HUES48 (cell line): ENCODE results near the gene FAM151A.

Experiments
- H3K27ac ChIP-seq: one replicate; pipeline ENCODE4 v1.7.0; 2013; ENCODE audit warnings: low read depth, low read length, inconsistent platforms
- H3K27me3 ChIP-seq: 2 replicates; pipeline ENCODE4 v1.6.1; 2013; ENCODE audit warnings: mild to moderate bottlenecking, low read length; ENCODE audit not compliant: control insufficient read depth, insufficient read depth
- H3K36me3 ChIP-seq: 2 replicates; pipeline ENCODE4 v1.6.1; 2013; ENCODE audit warnings: low read length; ENCODE audit not compliant: control insufficient read depth, insufficient read depth
- H3K4me1 ChIP-seq: 2 replicates; pipeline ENCODE4 v1.6.1; 2013; ENCODE audit warnings: mild to moderate bottlenecking, low read length; ENCODE audit not compliant: control insufficient read depth, insufficient read depth
- H3K4me3 ChIP-seq: 2 replicates; pipeline ENCODE4 v1.5.1; 2013; ENCODE audit warnings: mild to moderate bottlenecking, low read depth, low read length
- H3K9ac ChIP-seq: 2 replicates; pipeline ENCODE4 v1.6.1; 2013; ENCODE audit warnings: mild to moderate bottlenecking, low read depth, low read length, moderate library complexity
- H3K9me3 ChIP-seq: 2 replicates; pipeline ENCODE4 v1.6.1; 2013; ENCODE audit warnings: low read length; ENCODE audit not compliant: control insufficient read depth, insufficient read depth

Gene FAM151A

GRCh38 chr1:54608566-54609230 lies 14.6 kb downstream of the FAM151A start:
- H3K27me3 ChIP-seq: no peaks in the 10 kb centered on the region

GRCh38 chr1:54607821-54608565 lies 15.3 kb downstream of the FAM151A start:
- no peak overlapping the region for H3K9ac ChIP-seq
- H3K4me1 ChIP-seq: peaks cover 4% of the 10 kb centered on the region; the same call in 1 of the 2 replicates

More at GRCh38 chr1:54608566-54609230, 14.6 kb downstream of the FAM151A start:
- H3K4me3 ChIP-seq: no peak overlapping the region
- no peaks in the 10 kb centered on the region for H3K36me3 ChIP-seq
- peaks cover 4% of the 10 kb centered on the region; the same call in 1 of the 2 replicates for H3K4me1 ChIP-seq
- no peak overlapping the region for H3K27ac ChIP-seq
- no peak overlapping the region for H3K9ac ChIP-seq
- no peaks in the 10 kb centered on the region for H3K9me3 ChIP-seq

GRCh38 chr1:54606990-54607325 lies 16.4 kb downstream of the FAM151A start:
- no peak overlapping the region for H3K4me3 ChIP-seq
- H3K4me1 ChIP-seq: peaks cover 4% of the 10 kb centered on the region; the same call in 1 of the 2 replicates
- no peaks in the 10 kb centered on the region for H3K27me3 ChIP-seq
- no peak overlapping the region for H3K27ac ChIP-seq
- no peak overlapping the region for H3K9ac ChIP-seq
- no peaks in the 10 kb centered on the region for H3K9me3 ChIP-seq
- H3K36me3 ChIP-seq: no peaks in the 10 kb centered on the region

More at GRCh38 chr1:54607821-54608565, 15.3 kb downstream of the FAM151A start:
- no peaks in the 10 kb centered on the region for H3K27me3 ChIP-seq
- no peaks in the 10 kb centered on the region for H3K9me3 ChIP-seq
- H3K4me3 ChIP-seq: no peak overlapping the region
- H3K36me3 ChIP-seq: no peaks in the 10 kb centered on the region
- H3K27ac ChIP-seq: no peak overlapping the region

- Histone ChIP-seq H3K27ac (no peak overlapping the region), H3K36me3 (no peaks in the 10 kb centered on the region), H3K27me3 (no peaks in the 10 kb centered on the region), H3K4me3 (no peak overlapping the region), H3K9me3 (no peaks in the 10 kb centered on the region), H3K9ac (no peak overlapping the region), H3K4me1 (peaks cover 4% of the 10 kb centered on the region; the same call in 1 of the 2 replicates)
Observed at GRCh38 chr1:54606096-54606989, 17.0 kb downstream of the FAM151A start.

GRCh38 chr1:54604572-54605370 lies 18.6 kb downstream of the FAM151A start:
- Histone ChIP-seq H3K27ac (no peak overlapping the region), H3K4me3 (no peak overlapping the region), H3K4me1 (0 out of 2 replicates have a peak, but pooled peaks cover 2% of the 10 kb centered on the region), H3K36me3 (no peaks in the 10 kb centered on the region), H3K9me3 (no peaks in the 10 kb centered on the region), H3K27me3 (no peaks in the 10 kb centered on the region), H3K9ac (no peak overlapping the region)

- Histone ChIP-seq H3K9ac (no peak overlapping the region), H3K27ac (no peak overlapping the region), H3K4me1 (no peaks in the 10 kb centered on the region), H3K9me3 (no peaks in the 10 kb centered on the region), H3K4me3 (no peak overlapping the region), H3K36me3 (no peaks in the 10 kb centered on the region), H3K27me3 (no peaks in the 10 kb centered on the region)
Observed at GRCh38 chr1:54604051-54604450, 19.3 kb downstream of the FAM151A start.

GRCh38 chr1:54603241-54603640 lies 20.1 kb downstream of the FAM151A start:
- no peaks in the 10 kb centered on the region for H3K4me1 ChIP-seq
- no peak overlapping the region for H3K4me3 ChIP-seq
- H3K9me3 ChIP-seq: no peaks in the 10 kb centered on the region
- no peaks in the 10 kb centered on the region for H3K36me3 ChIP-seq
- H3K27me3 ChIP-seq: no peaks in the 10 kb centered on the region
- no peak overlapping the region for H3K9ac ChIP-seq
- no peak overlapping the region for H3K27ac ChIP-seq

GRCh38 chr1:54602554-54602953 lies 20.8 kb downstream of the FAM151A start:
- Histone ChIP-seq H3K9ac (no peak overlapping the region), H3K4me3 (no peak overlapping the region), H3K27me3 (no peaks in the 10 kb centered on the region), H3K36me3 (no peaks in the 10 kb centered on the region), H3K4me1 (peaks cover 4% of the 10 kb centered on the region; the same call in 1 of the 2 replicates), H3K27ac (no peak overlapping the region), H3K9me3 (no peaks in the 10 kb centered on the region)

- Histone ChIP-seq H3K9ac (no peak overlapping the region), H3K27ac (no peak overlapping the region), H3K27me3 (no peaks in the 10 kb centered on the region), H3K36me3 (no peaks in the 10 kb centered on the region), H3K4me3 (no peak overlapping the region), H3K4me1 (peaks cover 7% of the 10 kb centered on the region; the same call in 1 of the 2 replicates), H3K9me3 (no peaks in the 10 kb centered on the region)
Observed at GRCh38 chr1:54601730-54602129, 21.6 kb downstream of the FAM151A start.
